Nephron (organoid): Measurements from ENCODE around the gene EZH2.

Source experiments
- H3K27ac Mint-ChIP-seq, 3 experiments: 2 replicates each; pipeline ENCODE4 v1.8.0; 2020; ENCODE audit warnings: mixed read lengths in 3 of 3, mild to moderate bottlenecking in 2 of 3, moderate library complexity in 1 of 3
- H3K27me3 Mint-ChIP-seq: 2 replicates; pipeline ENCODE4 v1.8.0; 2021; ENCODE audit warnings: low read depth, mild to moderate bottlenecking, moderate library complexity, mixed read lengths
- H3K36me3 Mint-ChIP-seq: 2 replicates; pipeline ENCODE4 v1.8.0; 2020; ENCODE audit warnings: low read depth, mixed read lengths
- H3K4me1 Mint-ChIP-seq: 2 replicates; pipeline ENCODE4 v1.8.0; 2020; ENCODE audit warnings: mixed read lengths
- H3K4me3 Mint-ChIP-seq, 3 experiments: 2 replicates each; pipeline ENCODE4 v1.8.0; 2020; ENCODE audit warnings: mild to moderate bottlenecking in 3 of 3, mixed read lengths in 3 of 3, moderate library complexity in 2 of 3
- H3K9me3 Mint-ChIP-seq: 2 replicates; pipeline ENCODE4 v1.8.0; 2020; ENCODE audit warnings: mixed read lengths
- TF ChIP-seq, protein P1 (sequence below), 3 experiments: fragments of 200-600 bp; sonication (generic); IDR thresholded peaks; one replicate each; pipeline ENCODE4 v1.5.0; 2021; ENCODE audit warnings: antibody characterized with exemption in 3 of 3; ENCODE audit not compliant: unreplicated experiment in 3 of 3

EZH2 gene

GRCh38 chr7:148852272-148852671 is 31.8 kb downstream of the EZH2 start:
- no peaks in the 10 kb centered on the region for H3K9me3 Mint-ChIP-seq
- TF ChIP-seq, protein P1, sequence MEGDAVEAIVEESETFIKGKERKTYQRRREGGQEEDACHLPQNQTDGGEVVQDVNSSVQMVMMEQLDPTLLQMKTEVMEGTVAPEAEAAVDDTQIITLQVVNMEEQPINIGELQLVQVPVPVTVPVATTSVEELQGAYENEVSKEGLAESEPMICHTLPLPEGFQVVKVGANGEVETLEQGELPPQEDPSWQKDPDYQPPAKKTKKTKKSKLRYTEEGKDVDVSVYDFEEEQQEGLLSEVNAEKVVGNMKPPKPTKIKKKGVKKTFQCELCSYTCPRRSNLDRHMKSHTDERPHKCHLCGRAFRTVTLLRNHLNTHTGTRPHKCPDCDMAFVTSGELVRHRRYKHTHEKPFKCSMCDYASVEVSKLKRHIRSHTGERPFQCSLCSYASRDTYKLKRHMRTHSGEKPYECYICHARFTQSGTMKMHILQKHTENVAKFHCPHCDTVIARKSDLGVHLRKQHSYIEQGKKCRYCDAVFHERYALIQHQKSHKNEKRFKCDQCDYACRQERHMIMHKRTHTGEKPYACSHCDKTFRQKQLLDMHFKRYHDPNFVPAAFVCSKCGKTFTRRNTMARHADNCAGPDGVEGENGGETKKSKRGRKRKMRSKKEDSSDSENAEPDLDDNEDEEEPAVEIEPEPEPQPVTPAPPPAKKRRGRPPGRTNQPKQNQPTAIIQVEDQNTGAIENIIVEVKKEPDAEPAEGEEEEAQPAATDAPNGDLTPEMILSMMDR (IDR thresholded peaks at IDR 0.05; ENCODE audit: unreplicated experiment in 3 of 3): no peak
- no peak overlapping the region for H3K27ac Mint-ChIP-seq
- no peaks in the 10 kb centered on the region for H3K27me3 Mint-ChIP-seq
- H3K4me1 Mint-ChIP-seq: peaks cover 36% of the 10 kb centered on the region
- H3K4me3 Mint-ChIP-seq: no peak overlapping the region
- no peaks in the 10 kb centered on the region for H3K36me3 Mint-ChIP-seq

GRCh38 chr7:148850564-148850963 is 33.5 kb downstream of the EZH2 start:
- TF ChIP-seq, protein P1 (IDR thresholded peaks at IDR 0.05; ENCODE audit: unreplicated experiment in 3 of 3): no peak
- H3K27me3 Mint-ChIP-seq: no peaks in the 10 kb centered on the region
- no peak overlapping the region for H3K27ac Mint-ChIP-seq
- H3K9me3 Mint-ChIP-seq: no peaks in the 10 kb centered on the region
- H3K36me3 Mint-ChIP-seq: no peaks in the 10 kb centered on the region
- H3K4me1 Mint-ChIP-seq: peaks cover 35% of the 10 kb centered on the region
- no peak overlapping the region for H3K4me3 Mint-ChIP-seq

DNA sequence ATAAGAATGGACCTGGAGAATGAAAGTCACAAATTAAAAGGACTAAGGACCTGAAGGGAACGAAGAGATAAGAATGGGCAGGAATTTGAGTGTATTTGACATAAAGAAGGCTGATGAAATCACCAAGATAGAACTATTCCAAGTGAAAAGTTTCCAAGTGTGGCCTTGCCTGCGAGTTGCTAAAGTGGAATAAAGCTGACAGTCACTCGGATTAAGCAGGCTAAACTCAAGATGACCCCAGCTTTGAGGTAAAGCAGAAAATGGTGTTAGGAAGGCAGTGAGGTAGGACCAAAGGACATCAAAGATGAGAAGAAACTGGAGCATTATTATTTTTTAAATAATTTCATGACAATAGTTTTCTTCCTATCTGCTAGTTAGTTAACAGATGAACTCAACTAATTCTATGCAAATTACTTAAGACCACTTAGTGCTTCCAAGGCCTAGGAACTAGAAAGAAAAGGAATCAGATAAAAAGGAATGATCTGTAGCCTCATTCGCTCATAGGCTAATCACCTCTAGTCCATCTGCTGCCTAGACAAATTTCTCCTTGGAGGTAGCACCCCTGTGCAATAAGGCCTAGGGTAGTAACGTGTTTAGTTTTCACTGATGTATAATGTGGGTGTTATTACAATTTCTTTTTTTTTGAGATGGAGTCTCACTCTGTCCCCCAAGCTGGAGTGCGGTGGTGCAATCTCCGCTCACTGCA is 34.5 kb downstream of the EZH2 start:
- TF ChIP-seq, protein P1 (IDR thresholded peaks at IDR 0.05; ENCODE audit: unreplicated experiment in 3 of 3): no peak
- peaks cover 31% of the 10 kb centered on the region for H3K4me1 Mint-ChIP-seq
- H3K27me3 Mint-ChIP-seq: no peaks in the 10 kb centered on the region
- H3K9me3 Mint-ChIP-seq: no peaks in the 10 kb centered on the region
- H3K4me3 Mint-ChIP-seq: no peak overlapping the region
- H3K36me3 Mint-ChIP-seq: peaks cover 3% of the 10 kb centered on the region
- peak overlapping the region; percentile 39 to 63 (median 61) for H3K27ac Mint-ChIP-seq

DNA sequence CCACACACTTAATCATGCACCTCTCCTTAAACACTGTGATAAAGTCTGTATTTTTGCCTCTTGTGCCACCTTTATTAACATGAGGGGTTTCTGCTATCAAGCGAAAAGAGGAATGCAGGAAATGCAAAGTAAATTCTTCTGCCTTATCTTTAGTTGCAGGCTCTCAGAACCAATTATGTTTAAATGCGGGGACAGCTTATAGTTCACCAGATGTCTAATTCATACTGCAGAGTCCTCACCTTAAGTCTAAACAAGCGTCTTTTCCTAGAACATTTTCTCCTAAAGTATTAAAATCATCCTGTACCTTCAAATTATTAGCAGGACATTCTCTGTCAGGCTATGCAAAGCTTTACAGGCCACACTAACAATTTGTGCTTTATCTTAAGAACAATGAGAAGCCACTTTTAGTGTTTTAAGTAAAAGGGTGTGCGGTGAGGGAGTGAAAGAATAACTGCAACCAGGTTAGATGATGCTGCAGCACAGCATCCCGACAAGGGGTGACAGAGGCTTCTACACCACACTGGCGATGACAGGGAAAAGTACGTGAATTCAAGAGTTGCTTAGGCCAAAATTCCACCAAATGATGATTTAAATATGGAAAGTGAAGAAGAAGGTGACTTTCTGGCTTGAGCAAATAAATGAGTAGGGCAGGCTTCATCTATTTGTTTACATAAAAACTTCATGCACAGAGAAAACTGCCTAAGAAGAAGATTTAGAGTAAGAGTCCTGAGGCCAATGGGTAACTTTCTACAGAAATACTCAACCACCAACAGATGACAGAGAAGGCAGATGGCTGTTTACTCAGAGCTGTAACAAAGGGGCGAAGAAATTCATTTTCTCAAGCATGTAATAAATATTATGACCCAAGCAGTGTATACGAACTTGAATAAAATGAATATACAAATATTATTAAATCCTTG is 36.0 kb downstream of the EZH2 start:
- Mint-ChIP-seq H3K27ac (peak overlapping the region; percentile 11 to 39 (median 31)), H3K4me1 (peaks cover 31% of the 10 kb centered on the region), H3K4me3 (no peak overlapping the region), H3K9me3 (no peaks in the 10 kb centered on the region), H3K36me3 (peaks cover 5% of the 10 kb centered on the region), H3K27me3 (no peaks in the 10 kb centered on the region)
- TF ChIP-seq, protein P1 (IDR thresholded peaks at IDR 0.05; ENCODE audit: unreplicated experiment in 3 of 3): no peak

DNA sequence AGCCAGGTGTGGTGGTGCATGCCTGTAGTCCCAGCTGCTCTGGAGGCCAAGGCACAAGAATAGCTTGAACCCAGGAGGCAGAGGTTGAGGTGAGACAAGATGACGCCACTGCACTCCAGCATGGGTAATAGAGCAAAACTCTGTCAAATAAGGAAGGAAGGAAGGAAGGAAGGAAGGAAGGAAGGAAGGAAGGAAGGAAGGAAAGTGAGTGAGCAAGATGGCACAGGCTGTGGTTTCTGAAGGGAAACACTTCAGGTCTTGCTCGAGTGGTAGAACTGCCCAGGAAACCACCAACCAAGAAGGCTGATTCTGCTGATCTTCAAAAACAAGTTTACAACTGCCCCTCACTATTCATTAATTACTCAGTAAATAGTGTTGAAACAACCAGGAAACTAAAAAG is 45.2 kb downstream of the EZH2 start:
- Mint-ChIP-seq H3K27ac (no peak overlapping the region), H3K4me3 (no peak overlapping the region), H3K9me3 (no peaks in the 10 kb centered on the region), H3K4me1 (no peaks in the 10 kb centered on the region), H3K27me3 (no peaks in the 10 kb centered on the region), H3K36me3 (peaks cover 38% of the 10 kb centered on the region)
- TF ChIP-seq, protein P1 (IDR thresholded peaks at IDR 0.05; ENCODE audit: unreplicated experiment in 3 of 3): no peak
